HG03196 (cell line): ENCODE measurements around the gene EPHB1.
"Not testable (repeated sequence)": the region's sequence is repeated elsewhere in the genome, so short reads cannot be mapped to it uniquely, and the experiment has no call there.

ENCODE experiments used
- ATAC-seq: cut with Tn5 transposase; IDR thresholded peaks from one replicate; pipeline ENCODE4 v1.9.1; 2021; ENCODE audit not compliant: unreplicated experiment

EPHB1 gene

GRCh38 chr3:134776518-134776917, 18.5 kb upstream of the EPHB1 start:
- no peak for ATAC-seq

- ATAC-seq, result no peak
These were observed 17.7 kb upstream of the EPHB1 start for GRCh38 chr3:134777341-134777740.

GRCh38 chr3:134788283-134788682, 6.8 kb upstream of the EPHB1 start:
- not testable (repeated sequence) for ATAC-seq

GRCh38 chr3:134790065-134790464, 5.0 kb upstream of the EPHB1 start:
- ATAC-seq, result no peak

GRCh38 chr3:134791992-134792391, 3.1 kb upstream of the EPHB1 start:
- ATAC-seq, result no peak

GRCh38 chr3:134792700-134793099, 2.4 kb upstream of the EPHB1 start:
- ATAC-seq, result no peak

GRCh38 chr3:134793562-134793961, 1.5 kb upstream of the EPHB1 start:
- no peak for ATAC-seq

- ATAC-seq, result no peak
These were observed 737 bp upstream of the EPHB1 start for GRCh38 chr3:134794323-134794722.

- ATAC-seq, result peak; percentile 4
These were observed 753 bp downstream of the EPHB1 start for GRCh38 chr3:134795746-134796280.

GRCh38 chr3:134796281-134797056, 1.4 kb downstream of the EPHB1 start:
- no peak for ATAC-seq

- no peak for ATAC-seq
These were observed 2.1 kb downstream of the EPHB1 start for GRCh38 chr3:134797057-134797740.

GRCh38 chr3:134797741-134798451, 2.8 kb downstream of the EPHB1 start:
- ATAC-seq, result no peak

GRCh38 chr3:134798681-134799311, 3.7 kb downstream of the EPHB1 start:
- no peak for ATAC-seq

- ATAC-seq, result no peak
These were observed 4.3 kb downstream of the EPHB1 start for GRCh38 chr3:134799393-134799792.

- no peak for ATAC-seq
These were observed 6.3 kb downstream of the EPHB1 start for GRCh38 chr3:134801204-134801958.

- no peak for ATAC-seq
These were observed 7.5 kb downstream of the EPHB1 start for GRCh38 chr3:134802428-134803050.

- ATAC-seq, result peak; percentile 52
These were observed 8.0 kb downstream of the EPHB1 start for GRCh38 chr3:134803051-134803505.

GRCh38 chr3:134803652-134804051, 8.6 kb downstream of the EPHB1 start:
- ATAC-seq, result no peak

- ATAC-seq, result no peak
These were observed 9.7 kb downstream of the EPHB1 start for GRCh38 chr3:134804508-134805480.
